ENCODE measurements around the gene TRIM17.

The TRIM17 gene

DNA sequence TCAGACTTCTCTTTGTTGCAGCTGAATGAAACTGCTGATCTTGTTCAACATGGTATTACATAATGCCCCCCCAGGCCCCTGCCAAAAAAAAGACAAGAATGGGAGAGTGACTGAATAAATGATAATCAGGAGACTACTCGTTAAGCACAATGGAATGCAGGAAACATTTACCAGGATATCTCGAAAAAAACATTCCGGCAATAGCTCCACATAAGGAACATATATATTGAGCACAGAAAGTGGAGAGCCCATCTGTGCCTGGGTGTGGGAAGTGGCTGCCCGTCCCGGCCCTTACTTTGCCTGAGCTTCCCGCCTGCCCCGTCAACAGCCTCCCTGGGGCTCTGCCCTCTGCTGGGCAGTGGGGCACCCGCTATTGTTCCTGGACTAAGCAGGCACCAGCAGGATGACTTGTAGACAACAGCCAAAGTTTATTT lies 23.4 kb downstream of the TRIM17 start (continued):
- TF ChIP-seq, protein P1, sequence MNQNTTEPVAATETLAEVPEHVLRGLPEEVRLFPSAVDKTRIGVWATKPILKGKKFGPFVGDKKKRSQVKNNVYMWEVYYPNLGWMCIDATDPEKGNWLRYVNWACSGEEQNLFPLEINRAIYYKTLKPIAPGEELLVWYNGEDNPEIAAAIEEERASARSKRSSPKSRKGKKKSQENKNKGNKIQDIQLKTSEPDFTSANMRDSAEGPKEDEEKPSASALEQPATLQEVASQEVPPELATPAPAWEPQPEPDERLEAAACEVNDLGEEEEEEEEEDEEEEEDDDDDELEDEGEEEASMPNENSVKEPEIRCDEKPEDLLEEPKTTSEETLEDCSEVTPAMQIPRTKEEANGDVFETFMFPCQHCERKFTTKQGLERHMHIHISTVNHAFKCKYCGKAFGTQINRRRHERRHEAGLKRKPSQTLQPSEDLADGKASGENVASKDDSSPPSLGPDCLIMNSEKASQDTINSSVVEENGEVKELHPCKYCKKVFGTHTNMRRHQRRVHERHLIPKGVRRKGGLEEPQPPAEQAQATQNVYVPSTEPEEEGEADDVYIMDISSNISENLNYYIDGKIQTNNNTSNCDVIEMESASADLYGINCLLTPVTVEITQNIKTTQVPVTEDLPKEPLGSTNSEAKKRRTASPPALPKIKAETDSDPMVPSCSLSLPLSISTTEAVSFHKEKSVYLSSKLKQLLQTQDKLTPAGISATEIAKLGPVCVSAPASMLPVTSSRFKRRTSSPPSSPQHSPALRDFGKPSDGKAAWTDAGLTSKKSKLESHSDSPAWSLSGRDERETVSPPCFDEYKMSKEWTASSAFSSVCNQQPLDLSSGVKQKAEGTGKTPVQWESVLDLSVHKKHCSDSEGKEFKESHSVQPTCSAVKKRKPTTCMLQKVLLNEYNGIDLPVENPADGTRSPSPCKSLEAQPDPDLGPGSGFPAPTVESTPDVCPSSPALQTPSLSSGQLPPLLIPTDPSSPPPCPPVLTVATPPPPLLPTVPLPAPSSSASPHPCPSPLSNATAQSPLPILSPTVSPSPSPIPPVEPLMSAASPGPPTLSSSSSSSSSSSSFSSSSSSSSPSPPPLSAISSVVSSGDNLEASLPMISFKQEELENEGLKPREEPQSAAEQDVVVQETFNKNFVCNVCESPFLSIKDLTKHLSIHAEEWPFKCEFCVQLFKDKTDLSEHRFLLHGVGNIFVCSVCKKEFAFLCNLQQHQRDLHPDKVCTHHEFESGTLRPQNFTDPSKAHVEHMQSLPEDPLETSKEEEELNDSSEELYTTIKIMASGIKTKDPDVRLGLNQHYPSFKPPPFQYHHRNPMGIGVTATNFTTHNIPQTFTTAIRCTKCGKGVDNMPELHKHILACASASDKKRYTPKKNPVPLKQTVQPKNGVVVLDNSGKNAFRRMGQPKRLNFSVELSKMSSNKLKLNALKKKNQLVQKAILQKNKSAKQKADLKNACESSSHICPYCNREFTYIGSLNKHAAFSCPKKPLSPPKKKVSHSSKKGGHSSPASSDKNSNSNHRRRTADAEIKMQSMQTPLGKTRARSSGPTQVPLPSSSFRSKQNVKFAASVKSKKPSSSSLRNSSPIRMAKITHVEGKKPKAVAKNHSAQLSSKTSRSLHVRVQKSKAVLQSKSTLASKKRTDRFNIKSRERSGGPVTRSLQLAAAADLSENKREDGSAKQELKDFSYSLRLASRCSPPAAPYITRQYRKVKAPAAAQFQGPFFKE (tag by site-specific recombination; IDR thresholded peaks at IDR 0.05; ENCODE audit: borderline replicate concordance), result no peak
- TF ChIP-seq ZBTB8A (tag by site-specific recombination; IDR thresholded peaks at IDR 0.05) (peak; percentile 50), GLIS2 (tag by site-specific recombination; IDR thresholded peaks at IDR 0.05) (no peak)
- TF ChIP-seq, protein P2, sequence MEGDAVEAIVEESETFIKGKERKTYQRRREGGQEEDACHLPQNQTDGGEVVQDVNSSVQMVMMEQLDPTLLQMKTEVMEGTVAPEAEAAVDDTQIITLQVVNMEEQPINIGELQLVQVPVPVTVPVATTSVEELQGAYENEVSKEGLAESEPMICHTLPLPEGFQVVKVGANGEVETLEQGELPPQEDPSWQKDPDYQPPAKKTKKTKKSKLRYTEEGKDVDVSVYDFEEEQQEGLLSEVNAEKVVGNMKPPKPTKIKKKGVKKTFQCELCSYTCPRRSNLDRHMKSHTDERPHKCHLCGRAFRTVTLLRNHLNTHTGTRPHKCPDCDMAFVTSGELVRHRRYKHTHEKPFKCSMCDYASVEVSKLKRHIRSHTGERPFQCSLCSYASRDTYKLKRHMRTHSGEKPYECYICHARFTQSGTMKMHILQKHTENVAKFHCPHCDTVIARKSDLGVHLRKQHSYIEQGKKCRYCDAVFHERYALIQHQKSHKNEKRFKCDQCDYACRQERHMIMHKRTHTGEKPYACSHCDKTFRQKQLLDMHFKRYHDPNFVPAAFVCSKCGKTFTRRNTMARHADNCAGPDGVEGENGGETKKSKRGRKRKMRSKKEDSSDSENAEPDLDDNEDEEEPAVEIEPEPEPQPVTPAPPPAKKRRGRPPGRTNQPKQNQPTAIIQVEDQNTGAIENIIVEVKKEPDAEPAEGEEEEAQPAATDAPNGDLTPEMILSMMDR (tag by site-specific recombination; IDR thresholded peaks at IDR 0.05), result peak; percentile 65; the same call in 1 of the 2 replicates

DNA sequence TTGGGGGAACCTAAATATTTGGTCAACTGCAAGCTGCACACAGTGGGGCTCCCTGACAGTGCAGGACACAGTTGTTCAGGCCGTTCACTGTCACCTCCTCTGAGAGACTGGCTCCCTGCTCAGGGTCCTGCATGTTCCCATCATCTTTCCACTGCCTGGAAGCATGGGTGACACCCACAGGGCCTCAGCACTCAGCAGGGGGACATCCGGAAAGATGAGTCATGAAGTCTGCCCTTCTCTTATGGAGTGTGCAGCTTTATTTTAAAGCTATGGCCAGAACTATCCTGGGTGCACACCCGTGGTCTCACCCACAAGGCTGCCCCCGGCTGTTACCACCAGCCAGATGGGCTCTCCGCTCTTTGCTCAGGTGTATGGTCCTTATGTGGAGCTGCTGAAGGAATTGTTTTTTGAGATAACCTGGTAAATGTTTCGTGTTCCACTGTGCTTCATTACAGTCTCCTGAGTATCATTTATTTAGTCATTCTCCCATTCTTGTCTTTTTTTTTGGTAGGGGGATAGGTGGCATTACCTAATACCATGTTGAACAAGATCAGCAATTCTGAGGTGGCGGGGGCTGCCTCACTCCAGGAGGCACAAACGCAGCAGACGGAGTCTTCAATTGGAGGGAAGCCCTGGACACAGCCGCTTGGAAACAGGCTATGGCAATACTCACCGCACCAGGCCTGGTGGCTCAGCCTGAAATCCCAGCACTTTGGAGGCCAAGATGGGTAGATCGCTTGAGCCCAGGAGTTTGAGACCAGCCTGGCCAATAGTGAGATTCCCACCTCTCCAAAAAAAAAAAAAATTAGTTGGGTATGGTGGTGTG lies 24.3 kb downstream of the TRIM17 start:
- no peak overlapping the region for H3K4me3 ChIP-seq (ENCODE audit: low read depth, low read length)
- CTCF ChIA-PET, result interaction anchor here (0.6 to 1.9 kb wide), 4 partner anchors 10 to 530 kb away, joined by 3 to 7 read pairs (median 5); no protein-coding TSS in a partner anchor
- H3K27ac ChIP-seq (ENCODE audit: extremely low read depth, low read depth, low read length), result no peak overlapping the region
- no peaks in the 10 kb centered on the region; the same call in 1 of the 2 replicates for H3K4me1 ChIP-seq (ENCODE audit: control insufficient read depth, insufficient read depth, low read length)
- POLR2A ChIA-PET, result interaction anchor here (0.6 to 2.1 kb wide), 6 partner anchors 10 to 65 kb away, joined by 3 to 12 read pairs (median 5); partner anchors contain the start of gene TRIM11
- no peaks in the 10 kb centered on the region for H3K9me3 ChIP-seq (ENCODE audit: control insufficient read depth, insufficient read depth, low read depth, low read length)
- H3K36me3 ChIP-seq (ENCODE audit: control insufficient read depth in 2 of 2, insufficient read depth in 1 of 2, low read length in 2 of 2), result peaks cover 15 to 36% of the 10 kb centered on the region in 2 experiments; a peak in 2 of 3 replicates
- TF ChIP-seq, protein P3, sequence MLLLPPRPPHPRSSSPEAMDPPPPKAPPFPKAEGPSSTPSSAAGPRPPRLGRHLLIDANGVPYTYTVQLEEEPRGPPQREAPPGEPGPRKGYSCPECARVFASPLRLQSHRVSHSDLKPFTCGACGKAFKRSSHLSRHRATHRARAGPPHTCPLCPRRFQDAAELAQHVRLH (tag by site-specific recombination; IDR thresholded peaks at IDR 0.05), result no peak
- TF ChIP-seq ZNF76 (tag by site-specific recombination; IDR thresholded peaks at IDR 0.05; ENCODE audit: borderline replicate concordance, low read depth), result no peak
- peak; percentile 34; the same call in 1 of the 2 replicates for TF ChIP-seq WT1 (tag by site-specific recombination; IDR thresholded peaks at IDR 0.05)
- TF ChIP-seq ZIC2 (tag by site-specific recombination; IDR thresholded peaks at IDR 0.05), result peak; percentile 70
- TF ChIP-seq GLIS2 (tag by site-specific recombination; IDR thresholded peaks at IDR 0.05), result peak; percentile 73
- TF ChIP-seq, protein P4, sequence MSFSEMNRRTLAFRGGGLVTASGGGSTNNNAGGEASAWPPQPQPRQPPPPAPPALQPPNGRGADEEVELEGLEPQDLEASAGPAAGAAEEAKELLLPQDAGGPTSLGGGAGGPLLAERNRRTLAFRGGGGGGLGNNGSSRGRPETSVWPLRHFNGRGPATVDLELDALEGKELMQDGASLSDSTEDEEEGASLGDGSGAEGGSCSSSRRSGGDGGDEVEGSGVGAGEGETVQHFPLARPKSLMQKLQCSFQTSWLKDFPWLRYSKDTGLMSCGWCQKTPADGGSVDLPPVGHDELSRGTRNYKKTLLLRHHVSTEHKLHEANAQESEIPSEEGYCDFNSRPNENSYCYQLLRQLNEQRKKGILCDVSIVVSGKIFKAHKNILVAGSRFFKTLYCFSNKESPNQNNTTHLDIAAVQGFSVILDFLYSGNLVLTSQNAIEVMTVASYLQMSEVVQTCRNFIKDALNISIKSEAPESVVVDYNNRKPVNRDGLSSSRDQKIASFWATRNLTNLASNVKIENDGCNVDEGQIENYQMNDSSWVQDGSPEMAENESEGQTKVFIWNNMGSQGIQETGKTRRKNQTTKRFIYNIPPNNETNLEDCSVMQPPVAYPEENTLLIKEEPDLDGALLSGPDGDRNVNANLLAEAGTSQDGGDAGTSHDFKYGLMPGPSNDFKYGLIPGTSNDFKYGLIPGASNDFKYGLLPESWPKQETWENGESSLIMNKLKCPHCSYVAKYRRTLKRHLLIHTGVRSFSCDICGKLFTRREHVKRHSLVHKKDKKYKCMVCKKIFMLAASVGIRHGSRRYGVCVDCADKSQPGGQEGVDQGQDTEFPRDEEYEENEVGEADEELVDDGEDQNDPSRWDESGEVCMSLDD (tag by site-specific recombination; IDR thresholded peaks at IDR 0.05), result no peak
- peak; percentile 13; the same call in 1 of the 2 replicates for TF ChIP-seq ZBTB17 (tag by site-specific recombination; IDR thresholded peaks at IDR 0.05)
- TF ChIP-seq ZBTB7A (tag by site-specific recombination; IDR thresholded peaks at IDR 0.05; ENCODE audit: low read depth), result no peak
- no peak for TF ChIP-seq ZNF221 (tag by site-specific recombination; IDR thresholded peaks at IDR 0.05; ENCODE audit: borderline replicate concordance)
- TF ChIP-seq IKZF3 (tag by site-specific recombination; IDR thresholded peaks at IDR 0.05), result peak; percentile 26; the same call in 1 of the 2 replicates
- TF ChIP-seq KLF8 (tag by site-specific recombination; IDR thresholded peaks at IDR 0.05), result peak; percentile 54
- TF ChIP-seq ZNF600 (tag by site-specific recombination; IDR thresholded peaks at IDR 0.05), result peak; percentile 65; the same call in 1 of the 2 replicates
- TF ChIP-seq ZFP69B (tag by site-specific recombination; IDR thresholded peaks at IDR 0.05), result 0 out of 2 replicates have a peak, but pooled peaks have one; percentile 25
- TF ChIP-seq ZFHX2 (tag by site-specific recombination; conservative IDR thresholded peaks at IDR 0.05), result peak; percentile 21; the same call in 1 of the 2 replicates
- TF ChIP-seq, protein P5, sequence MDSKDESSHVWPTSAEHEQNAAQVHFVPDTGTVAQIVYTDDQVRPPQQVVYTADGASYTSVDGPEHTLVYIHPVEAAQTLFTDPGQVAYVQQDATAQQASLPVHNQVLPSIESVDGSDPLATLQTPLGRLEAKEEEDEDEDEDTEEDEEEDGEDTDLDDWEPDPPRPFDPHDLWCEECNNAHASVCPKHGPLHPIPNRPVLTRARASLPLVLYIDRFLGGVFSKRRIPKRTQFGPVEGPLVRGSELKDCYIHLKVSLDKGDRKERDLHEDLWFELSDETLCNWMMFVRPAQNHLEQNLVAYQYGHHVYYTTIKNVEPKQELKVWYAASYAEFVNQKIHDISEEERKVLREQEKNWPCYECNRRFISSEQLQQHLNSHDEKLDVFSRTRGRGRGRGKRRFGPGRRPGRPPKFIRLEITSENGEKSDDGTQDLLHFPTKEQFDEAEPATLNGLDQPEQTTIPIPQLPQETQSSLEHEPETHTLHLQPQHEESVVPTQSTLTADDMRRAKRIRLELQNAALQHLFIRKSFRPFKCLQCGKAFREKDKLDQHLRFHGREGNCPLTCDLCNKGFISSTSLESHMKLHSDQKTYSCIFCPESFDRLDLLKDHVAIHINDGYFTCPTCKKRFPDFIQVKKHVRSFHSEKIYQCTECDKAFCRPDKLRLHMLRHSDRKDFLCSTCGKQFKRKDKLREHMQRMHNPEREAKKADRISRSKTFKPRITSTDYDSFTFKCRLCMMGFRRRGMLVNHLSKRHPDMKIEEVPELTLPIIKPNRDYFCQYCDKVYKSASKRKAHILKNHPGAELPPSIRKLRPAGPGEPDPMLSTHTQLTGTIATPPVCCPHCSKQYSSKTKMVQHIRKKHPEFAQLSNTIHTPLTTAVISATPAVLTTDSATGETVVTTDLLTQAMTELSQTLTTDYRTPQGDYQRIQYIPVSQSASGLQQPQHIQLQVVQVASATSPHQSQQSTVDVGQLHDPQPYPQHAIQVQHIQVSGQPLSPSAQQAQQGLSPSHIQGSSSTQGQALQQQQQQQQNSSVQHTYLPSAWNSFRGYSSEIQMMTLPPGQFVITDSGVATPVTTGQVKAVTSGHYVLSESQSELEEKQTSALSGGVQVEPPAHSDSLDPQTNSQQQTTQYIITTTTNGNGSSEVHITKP (tag by site-specific recombination; IDR thresholded peaks at IDR 0.05), result peak; percentile 95
- no peak for TF ChIP-seq ZNF274 (IDR thresholded peaks at IDR 0.05; ENCODE audit: low read length)
- TF ChIP-seq ZNF274 (tag by site-specific recombination; IDR thresholded peaks at IDR 0.05; ENCODE audit: borderline replicate concordance), result no peak

All from HEK293 (cell line).